GM06990 (cell line): ENCODE results near the gene ATP1A1.

Source experiments
- DNase-seq: peaks from one replicate; pipeline ENCODE4 v3.0.0-alpha.2; 2011; ENCODE audit not compliant: insufficient read length; ENCODE audit errors: extremely low read depth
- H3K27me3 ChIP-seq: replicated peaks from 2 replicates; pipeline ENCODE4 v1.6.0; 2011; ENCODE audit warnings: low read length; ENCODE audit not compliant: control insufficient read depth, insufficient read depth
- H3K36me3 ChIP-seq: 2 replicates; pipeline ENCODE4 v1.5.1; 2011; ENCODE audit warnings: low read length; ENCODE audit not compliant: control insufficient read depth, insufficient read depth
- H3K4me3 ChIP-seq: replicated peaks from 2 replicates; pipeline ENCODE4 v1.5.1; 2011; ENCODE audit warnings: low read depth, mild to moderate bottlenecking, control low read depth, low read length
- CTCF ChIP-seq: IDR thresholded peaks from 2 replicates; pipeline ENCODE4 v1.5.1; 2011; ENCODE audit warnings: low read length, control low read depth, mild to moderate bottlenecking, inconsistent platforms; ENCODE audit not compliant: insufficient read depth, poor library complexity, severe bottlenecking

The ATP1A1 gene

GRCh38 chr1:116353155-116353554 lies 19.9 kb upstream of the ATP1A1 start:
- no peak for TF ChIP-seq CTCF
- Histone ChIP-seq H3K27me3 (no peaks in the 10 kb centered on the region), H3K4me3 (no peak overlapping the region), H3K36me3 (no peaks in the 10 kb centered on the region)
- DNase-seq, result no peak

GRCh38 chr1:116356067-116356466 lies 17.0 kb upstream of the ATP1A1 start:
- H3K4me3 ChIP-seq, result no peak overlapping the region

GRCh38 chr1:116356673-116357072 lies 16.4 kb upstream of the ATP1A1 start:
- TF ChIP-seq CTCF, result no peak
- DNase-seq, result no peak
- H3K27me3 ChIP-seq, result no peaks in the 10 kb centered on the region
- no peaks in the 10 kb centered on the region for H3K36me3 ChIP-seq
- H3K4me3 ChIP-seq, result no peak overlapping the region

More at GRCh38 chr1:116356067-116356466, 17.0 kb upstream of the ATP1A1 start:
- H3K36me3 ChIP-seq, result no peaks in the 10 kb centered on the region
- H3K27me3 ChIP-seq, result no peaks in the 10 kb centered on the region
- no peak for TF ChIP-seq CTCF
- no peak for DNase-seq

- no peaks in the 10 kb centered on the region for H3K27me3 ChIP-seq
- H3K36me3 ChIP-seq, result no peaks in the 10 kb centered on the region
- no peak for DNase-seq
- H3K4me3 ChIP-seq, result no peak overlapping the region
- no peak for TF ChIP-seq CTCF
Observed at GRCh38 chr1:116357487-116357886, 15.6 kb upstream of the ATP1A1 start.

GRCh38 chr1:116359060-116359830 lies 13.8 kb upstream of the ATP1A1 start:
- no peaks in the 10 kb centered on the region for H3K36me3 ChIP-seq
- no peaks in the 10 kb centered on the region for H3K27me3 ChIP-seq
- no peak overlapping the region for H3K4me3 ChIP-seq
- TF ChIP-seq CTCF, result no peak
- DNase-seq, result no peak

GRCh38 chr1:116359871-116360270 lies 13.2 kb upstream of the ATP1A1 start:
- DNase-seq, result no peak
- no peak overlapping the region for H3K4me3 ChIP-seq

More at GRCh38 chr1:116359871-116360270, 13.2 kb upstream of the ATP1A1 start:
- Histone ChIP-seq H3K27me3 (no peaks in the 10 kb centered on the region), H3K36me3 (no peaks in the 10 kb centered on the region)
- no peak for TF ChIP-seq CTCF
